Measurements from ENCODE around the gene MRAS.

- no peak for TF ChIP-seq CTCF (IDR thresholded peaks at IDR 0.05)
- no peak for TF ChIP-seq POLR2AphosphoS5 (IDR thresholded peaks at IDR 0.05)
- no peak for TF ChIP-seq EP300 (IDR thresholded peaks at IDR 0.05)
These were observed 55.7 kb downstream of the MRAS start for GRCh38 chr3:138404121-138404520.

All from esophagus muscularis mucosa (tissue), 4 donors.